GM19023 (cell line): ENCODE measurements around the gene DMXL2.
"Not testable (repeated sequence)": the region's sequence is repeated elsewhere in the genome, so short reads cannot be mapped to it uniquely, and the experiment has no call there.

Experiments
- ATAC-seq: cut with Tn5 transposase; IDR thresholded peaks from one replicate; pipeline ENCODE4 v1.9.1; 2021; ENCODE audit warnings: mild to moderate bottlenecking, moderate library complexity; ENCODE audit not compliant: unreplicated experiment

DMXL2 gene

GRCh38 chr15:51496246-51496645, 126.3 kb downstream of the DMXL2 start:
- no peak for ATAC-seq

- ATAC-seq, result no peak
Measured at GRCh38 chr15:51494411-51495314, 127.9 kb downstream of the DMXL2 start.

GRCh38 chr15:51493892-51494291, 128.7 kb downstream of the DMXL2 start:
- ATAC-seq, result no peak

GRCh38 chr15:51492528-51492927, 130.0 kb downstream of the DMXL2 start:
- no peak for ATAC-seq

- ATAC-seq, result no peak
Measured at GRCh38 chr15:51491941-51492340, 130.6 kb downstream of the DMXL2 start.

- ATAC-seq, result no peak
Measured at GRCh38 chr15:51484781-51485180, 137.8 kb downstream of the DMXL2 start.

GRCh38 chr15:51483985-51484384, 138.6 kb downstream of the DMXL2 start:
- no peak for ATAC-seq

- ATAC-seq, result no peak
Measured at GRCh38 chr15:51483520-51483919, 139.1 kb downstream of the DMXL2 start.

GRCh38 chr15:51475736-51476135, 146.8 kb downstream of the DMXL2 start:
- no peak for ATAC-seq

GRCh38 chr15:51470512-51470911, 152.1 kb downstream of the DMXL2 start:
- no peak for ATAC-seq

- no peak for ATAC-seq
Measured at GRCh38 chr15:51460796-51461195, 161.8 kb downstream of the DMXL2 start.

GRCh38 chr15:51450001-51450400, 172.6 kb downstream of the DMXL2 start:
- no peak for ATAC-seq

- ATAC-seq, result no peak
Measured at GRCh38 chr15:51448622-51449399, 173.8 kb downstream of the DMXL2 start.

GRCh38 chr15:51447855-51448621, 174.5 kb downstream of the DMXL2 start:
- ATAC-seq, result no peak

- ATAC-seq, result not testable (repeated sequence)
Measured at GRCh38 chr15:51446029-51446744, 176.4 kb downstream of the DMXL2 start.

- ATAC-seq, result no peak
Measured at GRCh38 chr15:51444807-51445206, 177.8 kb downstream of the DMXL2 start.

- no peak for ATAC-seq
Measured at GRCh38 chr15:51444112-51444511, 178.5 kb downstream of the DMXL2 start.

GRCh38 chr15:51443282-51443914, 179.2 kb downstream of the DMXL2 start:
- ATAC-seq, result no peak

GRCh38 chr15:51438526-51438925, 184.0 kb downstream of the DMXL2 start:
- ATAC-seq, result no peak

- ATAC-seq, result no peak
Measured at GRCh38 chr15:51425517-51426040, 197.0 kb downstream of the DMXL2 start.
